Neural cell (in vitro differentiated cells): Measurements from ENCODE around the gene RPSA. TPM values are rescaled to one million over a fixed set of nuclear protein-coding genes. Genes with fewer than 3 reads are reported as not detected.
A peak's percentile ranks its signal among the peaks of the same experiment; 100 is the strongest.

Source experiments
- H2AFZ ChIP-seq: fragments of 200-600, 300-800 bp; sonication (generic), shearing (Covaris generic); 2 replicates; pipeline ENCODE4 v1.6.0; 2014; ENCODE audit warnings: low read depth, mild to moderate bottlenecking, antibody characterized with exemption, low read length, moderate library complexity
- H3F3A ChIP-seq: fragments of 200-600 bp; shearing (Covaris generic); 2 replicates; pipeline ENCODE4 v1.6.1; 2016; ENCODE audit warnings: mild to moderate bottlenecking, moderate library complexity, mixed read lengths, antibody characterized with exemption, low read length; ENCODE audit not compliant: insufficient read depth, poor library complexity, severe bottlenecking
- H3K27ac ChIP-seq: fragments of 200-600, 300-800 bp; sonication (generic), shearing (Covaris generic); 2 replicates; pipeline ENCODE4 v1.5.1; 2014; ENCODE audit warnings: mild to moderate bottlenecking, low read length, moderate library complexity
- H3K27me3 ChIP-seq: fragments of 300-800, 200-600 bp; sonication (generic), shearing (Covaris generic); 2 replicates; pipeline ENCODE4 v1.6.0; 2014; ENCODE audit warnings: mild to moderate bottlenecking, low read depth, low read length, moderate library complexity; ENCODE audit not compliant: insufficient read depth
- H3K36me3 ChIP-seq: fragments of 300-800, 200-600 bp; sonication (generic), shearing (Covaris generic); 2 replicates; pipeline ENCODE4 v1.5.1; 2014; ENCODE audit warnings: mild to moderate bottlenecking, antibody characterized with exemption, low read length, moderate library complexity; ENCODE audit not compliant: insufficient read depth
- H3K4me2 ChIP-seq: fragments of 300-800, 200-600 bp; sonication (generic), shearing (Covaris generic); 2 replicates; pipeline ENCODE4 v1.6.0; 2014; ENCODE audit warnings: mild to moderate bottlenecking, low read length
- H3K4me3 ChIP-seq: fragments of 300-800, 200-600 bp; sonication (generic), shearing (Covaris generic); 2 replicates; pipeline ENCODE4 v1.5.1; 2014; ENCODE audit warnings: mild to moderate bottlenecking, low read length, moderate library complexity
- H3K79me2 ChIP-seq: fragments of 200-600 bp; shearing (Covaris generic); replicated peaks from 2 replicates; pipeline ENCODE4 v1.6.0; 2014; ENCODE audit warnings: mild to moderate bottlenecking, low read length, moderate library complexity; ENCODE audit not compliant: insufficient read depth
- H3K9ac ChIP-seq: fragments of 300-800, 200-600 bp; sonication (generic), shearing (Covaris generic); 2 replicates; pipeline ENCODE4 v1.6.1; 2016; ENCODE audit warnings: mild to moderate bottlenecking, low read length, mixed read lengths
- H3K9me2 ChIP-seq: fragments of 200-600 bp; shearing (Covaris generic); 2 replicates; pipeline ENCODE4 v1.6.1; 2016; ENCODE audit warnings: mild to moderate bottlenecking, low read length, mixed read lengths; ENCODE audit not compliant: insufficient read depth
- H3K9me3 ChIP-seq: fragments of 200-600, 300-800 bp; sonication (generic), shearing (Covaris generic); 2 replicates; pipeline ENCODE4 v1.6.1; 2016; ENCODE audit warnings: mild to moderate bottlenecking, mixed run types, low read length, moderate library complexity, mixed read lengths
- H4K20me1 ChIP-seq: fragments of 200-600 bp; shearing (Covaris generic); 2 replicates; pipeline ENCODE4 v1.6.1; 2016; ENCODE audit warnings: mild to moderate bottlenecking, mixed run types; ENCODE audit not compliant: insufficient read depth
- CTCF ChIP-seq: fragments of 450-650 bp; IDR thresholded peaks from 2 replicates; pipeline ENCODE4 v1.5.1; 2014; ENCODE audit warnings: antibody characterized with exemption, mild to moderate bottlenecking, moderate library complexity; ENCODE audit not compliant: poor library complexity, severe bottlenecking
- EP300 ChIP-seq: fragments of 450-650 bp; conservative IDR thresholded peaks from 2 replicates; pipeline ENCODE4 v1.6.1; 2014; ENCODE audit warnings: antibody characterized with exemption, mild to moderate bottlenecking, moderate library complexity; ENCODE audit not compliant: poor library complexity, severe bottlenecking
- EZH2 ChIP-seq: fragments of 200-600, 300-800 bp; shearing (Covaris generic), sonication (generic); IDR thresholded peaks from 2 replicates; pipeline ENCODE4 v1.6.1; 2014; ENCODE audit warnings: antibody characterized with exemption, low read length, borderline replicate concordance, mild to moderate bottlenecking; ENCODE audit not compliant: insufficient read depth, poor library complexity, severe bottlenecking
- MXI1 ChIP-seq: fragments of 450-650 bp; conservative IDR thresholded peaks from 2 replicates; pipeline ENCODE4 v1.6.1; 2014; ENCODE audit warnings: antibody characterized with exemption, mild to moderate bottlenecking; ENCODE audit not compliant: poor library complexity, severe bottlenecking
- POLR2AphosphoS5 ChIP-seq: IDR thresholded peaks from 2 replicates; pipeline ENCODE4 v1.6.1; 2012
- RAD21 ChIP-seq: fragments of 450-650 bp; conservative IDR thresholded peaks from 2 replicates; pipeline ENCODE4 v1.6.1; 2014; ENCODE audit warnings: antibody characterized with exemption, mild to moderate bottlenecking, moderate library complexity
- REST ChIP-seq: IDR thresholded peaks from 2 replicates; pipeline ENCODE4 v1.6.1; 2012; ENCODE audit warnings: borderline replicate concordance
- SMC3 ChIP-seq: fragments of 450-650 bp; conservative IDR thresholded peaks from 2 replicates; pipeline ENCODE4 v1.6.1; 2014; ENCODE audit warnings: antibody characterized with exemption, mild to moderate bottlenecking, moderate library complexity; ENCODE audit not compliant: poor library complexity
- TAF1 ChIP-seq: IDR thresholded peaks from 2 replicates; pipeline ENCODE4 v1.6.1; 2012; ENCODE audit warnings: low read depth
- polyA plus RNA-seq: library from polyadenylated mRNA; depleted of rRNA; stranded (reverse); fragments of >200 nt; gene quantifications from 2 replicates; pipeline ENCODE4 v1.2.3, GENCODE V29; 2014

The RPSA gene
- polyA plus RNA-seq, 1 donor from 2014 or later = 1,629 TPM

- Histone ChIP-seq H3K9ac (no peak overlapping the region), H3K36me3 (no peaks in the 10 kb centered on the region), H3K4me3 (peak overlapping the region; percentile 79), H3K79me2 (peaks cover 32% of the 10 kb centered on the region), H4K20me1 (no peaks in the 10 kb centered on the region), H3K4me2 (no peak overlapping the region), H3K27me3 (no peaks in the 10 kb centered on the region), H2AFZ (no peak overlapping the region), H3F3A (no peaks in the 10 kb centered on the region), H3K9me2 (no peaks in the 10 kb centered on the region), H3K27ac (no peak overlapping the region), H3K9me3 (no peaks in the 10 kb centered on the region)
- no peak for TF ChIP-seq REST
- no peak for TF ChIP-seq EP300
- no peak for TF ChIP-seq EZH2
- TF ChIP-seq POLR2AphosphoS5 = no peak
- no peak for TF ChIP-seq TAF1
- TF ChIP-seq SMC3 = no peak
- no peak for TF ChIP-seq RAD21
- TF ChIP-seq CTCF = no peak
- TF ChIP-seq MXI1 = no peak
Observed at GRCh38 chr3:39385456-39386090, 20.9 kb upstream of the RPSA start.

- no peak overlapping the region for H3K9ac ChIP-seq
- H3K27me3 ChIP-seq = no peaks in the 10 kb centered on the region
- no peaks in the 10 kb centered on the region for H3K9me2 ChIP-seq
- no peaks in the 10 kb centered on the region for H4K20me1 ChIP-seq
- H2AFZ ChIP-seq = no peak overlapping the region
- no peak overlapping the region for H3K4me2 ChIP-seq
- no peak overlapping the region for H3K4me3 ChIP-seq
- H3K27ac ChIP-seq = no peak overlapping the region
- no peak for TF ChIP-seq REST
- TF ChIP-seq SMC3 = no peak
- no peak for TF ChIP-seq POLR2AphosphoS5
- TF ChIP-seq MXI1 = no peak
- TF ChIP-seq EZH2 = no peak
- no peak for TF ChIP-seq EP300
- no peak for TF ChIP-seq RAD21
- TF ChIP-seq TAF1 = no peak
- no peak for TF ChIP-seq CTCF
- no peaks in the 10 kb centered on the region for H3K9me3 ChIP-seq
- peaks cover 32% of the 10 kb centered on the region for H3K79me2 ChIP-seq
- H3K36me3 ChIP-seq = no peaks in the 10 kb centered on the region
- no peaks in the 10 kb centered on the region for H3F3A ChIP-seq
Observed at GRCh38 chr3:39386318-39386717, 20.2 kb upstream of the RPSA start.
